Neural cell (in vitro differentiated cells): ENCODE data around the gene PRDM8. TPM values are rescaled to one million over a fixed set of nuclear protein-coding genes. Genes with fewer than 3 reads are reported as not detected.

Source experiments
- H2AFZ ChIP-seq: fragments of 200-600, 300-800 bp; sonication (generic), shearing (Covaris generic); 2 replicates; pipeline ENCODE4 v1.6.0; 2014; ENCODE audit warnings: low read depth, mild to moderate bottlenecking, antibody characterized with exemption, low read length, moderate library complexity
- H3F3A ChIP-seq: fragments of 200-600 bp; shearing (Covaris generic); 2 replicates; pipeline ENCODE4 v1.6.1; 2016; ENCODE audit warnings: mild to moderate bottlenecking, moderate library complexity, mixed read lengths, antibody characterized with exemption, low read length; ENCODE audit not compliant: insufficient read depth, poor library complexity, severe bottlenecking
- H3K27ac ChIP-seq: fragments of 200-600, 300-800 bp; sonication (generic), shearing (Covaris generic); 2 replicates; pipeline ENCODE4 v1.5.1; 2014; ENCODE audit warnings: mild to moderate bottlenecking, low read length, moderate library complexity
- H3K27me3 ChIP-seq: fragments of 300-800, 200-600 bp; sonication (generic), shearing (Covaris generic); 2 replicates; pipeline ENCODE4 v1.6.0; 2014; ENCODE audit warnings: mild to moderate bottlenecking, low read depth, low read length, moderate library complexity; ENCODE audit not compliant: insufficient read depth
- H3K36me3 ChIP-seq: fragments of 300-800, 200-600 bp; sonication (generic), shearing (Covaris generic); 2 replicates; pipeline ENCODE4 v1.5.1; 2014; ENCODE audit warnings: mild to moderate bottlenecking, antibody characterized with exemption, low read length, moderate library complexity; ENCODE audit not compliant: insufficient read depth
- H3K4me2 ChIP-seq: fragments of 300-800, 200-600 bp; sonication (generic), shearing (Covaris generic); 2 replicates; pipeline ENCODE4 v1.6.0; 2014; ENCODE audit warnings: mild to moderate bottlenecking, low read length
- H3K4me3 ChIP-seq: fragments of 300-800, 200-600 bp; sonication (generic), shearing (Covaris generic); 2 replicates; pipeline ENCODE4 v1.5.1; 2014; ENCODE audit warnings: mild to moderate bottlenecking, low read length, moderate library complexity
- H3K79me2 ChIP-seq: fragments of 200-600 bp; shearing (Covaris generic); replicated peaks from 2 replicates; pipeline ENCODE4 v1.6.0; 2014; ENCODE audit warnings: mild to moderate bottlenecking, low read length, moderate library complexity; ENCODE audit not compliant: insufficient read depth
- H3K9ac ChIP-seq: fragments of 300-800, 200-600 bp; sonication (generic), shearing (Covaris generic); 2 replicates; pipeline ENCODE4 v1.6.1; 2016; ENCODE audit warnings: mild to moderate bottlenecking, low read length, mixed read lengths
- H3K9me2 ChIP-seq: fragments of 200-600 bp; shearing (Covaris generic); 2 replicates; pipeline ENCODE4 v1.6.1; 2016; ENCODE audit warnings: mild to moderate bottlenecking, low read length, mixed read lengths; ENCODE audit not compliant: insufficient read depth
- H3K9me3 ChIP-seq: fragments of 200-600, 300-800 bp; sonication (generic), shearing (Covaris generic); 2 replicates; pipeline ENCODE4 v1.6.1; 2016; ENCODE audit warnings: mild to moderate bottlenecking, mixed run types, low read length, moderate library complexity, mixed read lengths
- H4K20me1 ChIP-seq: fragments of 200-600 bp; shearing (Covaris generic); 2 replicates; pipeline ENCODE4 v1.6.1; 2016; ENCODE audit warnings: mild to moderate bottlenecking, mixed run types; ENCODE audit not compliant: insufficient read depth
- EP300 ChIP-seq: fragments of 450-650 bp; conservative IDR thresholded peaks from 2 replicates; pipeline ENCODE4 v1.6.1; 2014; ENCODE audit warnings: antibody characterized with exemption, mild to moderate bottlenecking, moderate library complexity; ENCODE audit not compliant: poor library complexity, severe bottlenecking
- EZH2 ChIP-seq: fragments of 200-600, 300-800 bp; shearing (Covaris generic), sonication (generic); IDR thresholded peaks from 2 replicates; pipeline ENCODE4 v1.6.1; 2014; ENCODE audit warnings: antibody characterized with exemption, low read length, borderline replicate concordance, mild to moderate bottlenecking; ENCODE audit not compliant: insufficient read depth, poor library complexity, severe bottlenecking
- MXI1 ChIP-seq: fragments of 450-650 bp; conservative IDR thresholded peaks from 2 replicates; pipeline ENCODE4 v1.6.1; 2014; ENCODE audit warnings: antibody characterized with exemption, mild to moderate bottlenecking; ENCODE audit not compliant: poor library complexity, severe bottlenecking
- POLR2AphosphoS5 ChIP-seq: IDR thresholded peaks from 2 replicates; pipeline ENCODE4 v1.6.1; 2012
- RAD21 ChIP-seq: fragments of 450-650 bp; conservative IDR thresholded peaks from 2 replicates; pipeline ENCODE4 v1.6.1; 2014; ENCODE audit warnings: antibody characterized with exemption, mild to moderate bottlenecking, moderate library complexity
- SMC3 ChIP-seq: fragments of 450-650 bp; conservative IDR thresholded peaks from 2 replicates; pipeline ENCODE4 v1.6.1; 2014; ENCODE audit warnings: antibody characterized with exemption, mild to moderate bottlenecking, moderate library complexity; ENCODE audit not compliant: poor library complexity
- TAF1 ChIP-seq: IDR thresholded peaks from 2 replicates; pipeline ENCODE4 v1.6.1; 2012; ENCODE audit warnings: low read depth
- polyA plus RNA-seq: library from polyadenylated mRNA; depleted of rRNA; stranded (reverse); fragments of >200 nt; gene quantifications from 2 replicates; pipeline ENCODE4 v1.2.3, GENCODE V29; 2014
- TF ChIP-seq, protein P1 (sequence below): fragments of 450-650 bp; IDR thresholded peaks from 2 replicates; pipeline ENCODE4 v1.5.1; 2014; ENCODE audit warnings: antibody characterized with exemption, mild to moderate bottlenecking, moderate library complexity; ENCODE audit not compliant: poor library complexity, severe bottlenecking
- TF ChIP-seq, protein P2 (sequence below): IDR thresholded peaks from 2 replicates; pipeline ENCODE4 v1.6.1; 2012; ENCODE audit warnings: borderline replicate concordance

The PRDM8 gene
- polyA plus RNA-seq, 1 donor from 2014 or later: 0.46 TPM

DNA sequence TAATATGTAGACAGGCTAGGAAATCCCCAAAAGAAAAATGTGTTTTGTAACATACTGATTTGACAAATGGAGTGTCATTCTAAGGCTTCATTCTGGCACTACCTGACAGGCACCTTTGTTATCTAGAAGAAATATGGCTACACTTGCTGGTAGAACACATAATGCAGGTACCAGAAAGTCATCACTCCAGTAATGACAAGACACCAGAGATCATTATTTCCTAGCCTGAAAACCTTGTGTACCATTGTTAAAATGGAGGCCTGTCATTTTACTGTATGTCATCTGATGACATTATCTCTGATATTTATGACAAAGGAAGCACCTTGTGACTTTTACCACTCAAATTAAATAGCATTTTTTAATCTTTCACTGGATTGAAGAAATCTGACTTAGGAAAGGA, 55.6 kb downstream of the PRDM8 start:
- peak overlapping the region; percentile 62 for H3K27ac ChIP-seq
- no peak overlapping the region for H3K4me3 ChIP-seq
- H3F3A ChIP-seq: no peaks in the 10 kb centered on the region
- H3K9ac ChIP-seq: no peak overlapping the region
- no peaks in the 10 kb centered on the region for H3K36me3 ChIP-seq
- no peaks in the 10 kb centered on the region for H3K9me3 ChIP-seq
- no peak overlapping the region for H3K4me2 ChIP-seq
- H2AFZ ChIP-seq: no peak overlapping the region
- H4K20me1 ChIP-seq: no peaks in the 10 kb centered on the region
- H3K27me3 ChIP-seq: peaks cover 4% of the 10 kb centered on the region
- TF ChIP-seq EP300 (peak; percentile 97), RAD21 (peak; percentile 23), POLR2AphosphoS5 (peak; percentile 71), MXI1 (no peak), TAF1 (no peak), SMC3 (no peak), EZH2 (no peak)
- TF ChIP-seq, protein P1, sequence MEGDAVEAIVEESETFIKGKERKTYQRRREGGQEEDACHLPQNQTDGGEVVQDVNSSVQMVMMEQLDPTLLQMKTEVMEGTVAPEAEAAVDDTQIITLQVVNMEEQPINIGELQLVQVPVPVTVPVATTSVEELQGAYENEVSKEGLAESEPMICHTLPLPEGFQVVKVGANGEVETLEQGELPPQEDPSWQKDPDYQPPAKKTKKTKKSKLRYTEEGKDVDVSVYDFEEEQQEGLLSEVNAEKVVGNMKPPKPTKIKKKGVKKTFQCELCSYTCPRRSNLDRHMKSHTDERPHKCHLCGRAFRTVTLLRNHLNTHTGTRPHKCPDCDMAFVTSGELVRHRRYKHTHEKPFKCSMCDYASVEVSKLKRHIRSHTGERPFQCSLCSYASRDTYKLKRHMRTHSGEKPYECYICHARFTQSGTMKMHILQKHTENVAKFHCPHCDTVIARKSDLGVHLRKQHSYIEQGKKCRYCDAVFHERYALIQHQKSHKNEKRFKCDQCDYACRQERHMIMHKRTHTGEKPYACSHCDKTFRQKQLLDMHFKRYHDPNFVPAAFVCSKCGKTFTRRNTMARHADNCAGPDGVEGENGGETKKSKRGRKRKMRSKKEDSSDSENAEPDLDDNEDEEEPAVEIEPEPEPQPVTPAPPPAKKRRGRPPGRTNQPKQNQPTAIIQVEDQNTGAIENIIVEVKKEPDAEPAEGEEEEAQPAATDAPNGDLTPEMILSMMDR: peak; percentile 26
- TF ChIP-seq, protein P2, sequence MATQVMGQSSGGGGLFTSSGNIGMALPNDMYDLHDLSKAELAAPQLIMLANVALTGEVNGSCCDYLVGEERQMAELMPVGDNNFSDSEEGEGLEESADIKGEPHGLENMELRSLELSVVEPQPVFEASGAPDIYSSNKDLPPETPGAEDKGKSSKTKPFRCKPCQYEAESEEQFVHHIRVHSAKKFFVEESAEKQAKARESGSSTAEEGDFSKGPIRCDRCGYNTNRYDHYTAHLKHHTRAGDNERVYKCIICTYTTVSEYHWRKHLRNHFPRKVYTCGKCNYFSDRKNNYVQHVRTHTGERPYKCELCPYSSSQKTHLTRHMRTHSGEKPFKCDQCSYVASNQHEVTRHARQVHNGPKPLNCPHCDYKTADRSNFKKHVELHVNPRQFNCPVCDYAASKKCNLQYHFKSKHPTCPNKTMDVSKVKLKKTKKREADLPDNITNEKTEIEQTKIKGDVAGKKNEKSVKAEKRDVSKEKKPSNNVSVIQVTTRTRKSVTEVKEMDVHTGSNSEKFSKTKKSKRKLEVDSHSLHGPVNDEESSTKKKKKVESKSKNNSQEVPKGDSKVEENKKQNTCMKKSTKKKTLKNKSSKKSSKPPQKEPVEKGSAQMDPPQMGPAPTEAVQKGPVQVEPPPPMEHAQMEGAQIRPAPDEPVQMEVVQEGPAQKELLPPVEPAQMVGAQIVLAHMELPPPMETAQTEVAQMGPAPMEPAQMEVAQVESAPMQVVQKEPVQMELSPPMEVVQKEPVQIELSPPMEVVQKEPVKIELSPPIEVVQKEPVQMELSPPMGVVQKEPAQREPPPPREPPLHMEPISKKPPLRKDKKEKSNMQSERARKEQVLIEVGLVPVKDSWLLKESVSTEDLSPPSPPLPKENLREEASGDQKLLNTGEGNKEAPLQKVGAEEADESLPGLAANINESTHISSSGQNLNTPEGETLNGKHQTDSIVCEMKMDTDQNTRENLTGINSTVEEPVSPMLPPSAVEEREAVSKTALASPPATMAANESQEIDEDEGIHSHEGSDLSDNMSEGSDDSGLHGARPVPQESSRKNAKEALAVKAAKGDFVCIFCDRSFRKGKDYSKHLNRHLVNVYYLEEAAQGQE: no peak
- H3K79me2 ChIP-seq: no peaks in the 10 kb centered on the region
- H3K9me2 ChIP-seq: no peaks in the 10 kb centered on the region

GRCh38 chr4:80253510-80253909, 56.2 kb downstream of the PRDM8 start:
- Histone ChIP-seq H3K27ac (peak overlapping the region; percentile 62), H3K36me3 (no peaks in the 10 kb centered on the region), H3K79me2 (no peaks in the 10 kb centered on the region), H3F3A (no peaks in the 10 kb centered on the region), H3K27me3 (peaks cover 4% of the 10 kb centered on the region), H2AFZ (no peak overlapping the region), H3K4me2 (no peak overlapping the region), H3K9me2 (no peaks in the 10 kb centered on the region), H4K20me1 (no peaks in the 10 kb centered on the region), H3K9ac (peak overlapping the region; percentile 10), H3K4me3 (no peak overlapping the region), H3K9me3 (no peaks in the 10 kb centered on the region)
- TF ChIP-seq SMC3 (no peak), RAD21 (no peak), EZH2 (no peak), EP300 (no peak), POLR2AphosphoS5 (no peak), MXI1 (no peak), TAF1 (no peak)
- TF ChIP-seq, protein P1: no peak
- TF ChIP-seq, protein P2: no peak
